WTC11 (cell line): ENCODE data around the gene CABP2.

Experiments used
- CTCF ChIP-seq: fragments of 200-600 bp; IDR thresholded peaks from 2 replicates; pipeline ENCODE4 v1.8.0; 2022; ENCODE audit warnings: antibody characterized with exemption
- TF ChIP-seq, protein P1 (sequence below): sonication (generic); formaldehyde crosslinking; conservative IDR thresholded peaks from 2 replicates; pipeline ENCODE4 v1.8.1; 2023; ENCODE audit warnings: mild to moderate bottlenecking, low read depth, missing genetic modification reagents, moderate library complexity

DNA sequence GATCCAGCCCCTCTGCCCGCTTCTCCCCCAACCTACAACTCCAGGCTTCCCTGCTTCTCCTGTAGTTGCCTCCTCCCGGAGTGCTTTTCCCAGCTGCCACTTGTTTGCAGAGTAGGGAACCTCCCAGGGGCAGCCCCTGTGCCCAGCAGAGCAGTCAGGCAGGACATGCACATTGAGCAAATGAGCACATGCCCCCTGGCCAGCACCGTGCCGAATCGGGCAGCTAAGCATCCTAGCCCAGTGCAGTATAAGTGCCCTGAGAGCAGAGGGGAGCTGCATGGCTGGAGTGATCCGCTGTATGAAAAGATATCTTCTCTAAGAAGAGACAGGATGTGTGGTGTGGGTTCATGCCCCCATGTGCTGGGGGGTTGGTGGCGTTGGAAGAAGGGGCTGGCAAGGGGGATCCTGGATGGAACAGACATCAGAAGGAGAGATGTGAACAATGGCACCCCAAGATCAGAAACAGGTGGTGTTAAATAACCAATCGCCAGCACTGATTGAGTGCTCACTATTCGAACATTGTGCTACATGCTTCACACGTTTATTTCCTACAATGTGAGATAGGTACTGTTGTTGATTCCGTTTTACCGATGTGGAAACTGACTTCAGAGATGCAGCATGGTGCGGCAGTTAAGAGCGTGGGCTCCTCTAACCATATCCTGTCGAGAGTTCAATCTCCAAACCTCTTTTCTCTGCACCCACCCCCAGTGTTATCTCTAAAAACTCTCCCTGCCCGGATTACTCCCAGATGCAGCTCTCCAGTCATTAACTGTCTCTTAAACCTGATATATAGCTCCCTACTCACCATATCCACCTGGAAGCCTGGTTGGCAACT lies 39.2 kb downstream of the CABP2 start:
- TF ChIP-seq, protein P1, sequence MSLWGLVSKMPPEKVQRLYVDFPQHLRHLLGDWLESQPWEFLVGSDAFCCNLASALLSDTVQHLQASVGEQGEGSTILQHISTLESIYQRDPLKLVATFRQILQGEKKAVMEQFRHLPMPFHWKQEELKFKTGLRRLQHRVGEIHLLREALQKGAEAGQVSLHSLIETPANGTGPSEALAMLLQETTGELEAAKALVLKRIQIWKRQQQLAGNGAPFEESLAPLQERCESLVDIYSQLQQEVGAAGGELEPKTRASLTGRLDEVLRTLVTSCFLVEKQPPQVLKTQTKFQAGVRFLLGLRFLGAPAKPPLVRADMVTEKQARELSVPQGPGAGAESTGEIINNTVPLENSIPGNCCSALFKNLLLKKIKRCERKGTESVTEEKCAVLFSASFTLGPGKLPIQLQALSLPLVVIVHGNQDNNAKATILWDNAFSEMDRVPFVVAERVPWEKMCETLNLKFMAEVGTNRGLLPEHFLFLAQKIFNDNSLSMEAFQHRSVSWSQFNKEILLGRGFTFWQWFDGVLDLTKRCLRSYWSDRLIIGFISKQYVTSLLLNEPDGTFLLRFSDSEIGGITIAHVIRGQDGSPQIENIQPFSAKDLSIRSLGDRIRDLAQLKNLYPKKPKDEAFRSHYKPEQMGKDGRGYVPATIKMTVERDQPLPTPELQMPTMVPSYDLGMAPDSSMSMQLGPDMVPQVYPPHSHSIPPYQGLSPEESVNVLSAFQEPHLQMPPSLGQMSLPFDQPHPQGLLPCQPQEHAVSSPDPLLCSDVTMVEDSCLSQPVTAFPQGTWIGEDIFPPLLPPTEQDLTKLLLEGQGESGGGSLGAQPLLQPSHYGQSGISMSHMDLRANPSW (CRISPR knock-in tag) = no peak
- TF ChIP-seq CTCF = no peak
